Left cardiac atrium (tissue), 4 donors: ENCODE results near the gene CCDC40. TPM values are rescaled to one million over a fixed set of nuclear protein-coding genes. Genes with fewer than 3 reads are reported as not detected.

Source experiments
- ATAC-seq, 2 donors: fragments of 200-7000 bp; cut with Tn5 transposase; one replicate each; pipeline ENCODE4 v1.9.1; 2020; ENCODE audit warnings: mild to moderate bottlenecking in 2 of 2, moderate library complexity in 2 of 2
- DNase-seq: peaks from one replicate; pipeline ENCODE4 v3.0.0-alpha.2; 2020
- intact Hi-C, 2 donors: fragments of 100-400 bp; cut with DNase I; formaldehyde crosslinking; loops; one replicate each; pipeline versions ENCODE4 v1.14.1 to v1.15.1; 2022 to 2023
- total RNA-seq, 2 donors: library from RNA; stranded (reverse); fragmentation: NEBNext Ultra II Directional; extraction: Animal tissue kit (Norgen Biotek cat#: 25700); gene quantifications; one replicate each; pipeline ENCODE4 v1.2.1, GENCODE V29; 2021
- donor health status: DM: no; HTN: yes; CAD: no.
- donor health status: DM: no; HTN: yes; CAD: no; lungs with severe emphysema.
- donor health status: DM: yes; HTN: yes; CAD: no.
- donor health status: Dilated cardiomyopathy.

The CCDC40 gene
- total RNA-seq, 2 donors from 2014 or later = 5.9 to 9.8 TPM

- no peak for DNase-seq
- intact Hi-C loops = no loop called here
- ATAC-seq = no peak
Observed at GRCh38 chr17:80091376-80091775, 54.9 kb downstream of the CCDC40 start.

GRCh38 chr17:80092959-80093358, 56.5 kb downstream of the CCDC40 start:
- intact Hi-C loops = no loop called here
- ATAC-seq (peak; percentile 35 to 71), DNase-seq (no peak)

GRCh38 chr17:80095038-80095843, 58.8 kb downstream of the CCDC40 start:
- no peak for DNase-seq
- intact Hi-C loops = no loop called here
- ATAC-seq = no peak

GRCh38 chr17:80095844-80096475, 59.5 kb downstream of the CCDC40 start:
- DNase-seq (no peak), ATAC-seq (no peak)
- intact Hi-C loops = no loop called here

- DNase-seq (no peak), ATAC-seq (no peak)
- intact Hi-C loops = no loop called here
Observed at GRCh38 chr17:80096561-80097021, 60.1 kb downstream of the CCDC40 start.

- DNase-seq = no peak
- intact Hi-C loops = no loop called here
- no peak for ATAC-seq
Observed at GRCh38 chr17:80097127-80097621, 60.7 kb downstream of the CCDC40 start.

- intact Hi-C loops = no loop called here
- DNase-seq = no peak
- ATAC-seq = no peak
Observed at GRCh38 chr17:80097844-80098691, 61.6 kb downstream of the CCDC40 start.

- intact Hi-C loops = loop anchor here in 1 of 2 donors (5.0 kb wide), 1 partner anchor 48 kb away; the partner anchor contains the start of gene EIF4A3
- DNase-seq (no peak), ATAC-seq (no peak)
Observed at GRCh38 chr17:80099291-80100034, 63.0 kb downstream of the CCDC40 start.

GRCh38 chr17:80100035-80100323, 63.5 kb downstream of the CCDC40 start:
- no peak for DNase-seq

GRCh38 chr17:80101011-80101945, 64.8 kb downstream of the CCDC40 start, which contains the start of gene GAA:
Gene GAA (plus strand): TSS chr17:80101581. CDS start chr17:80104587, 3,006 bp downstream.
- ATAC-seq (peak; percentile 92 to 95), DNase-seq (peak; percentile 91)
- intact Hi-C loops = loop anchor here in 1 of 2 donors (5.0 kb wide), 1 partner anchor 46 kb away; the partner anchor contains the start of gene EIF4A3

More at GRCh38 chr17:80100035-80100323, 63.5 kb downstream of the CCDC40 start:
- no peak for ATAC-seq
- intact Hi-C loops = loop anchor here in 1 of 2 donors (5.0 kb wide), 1 partner anchor 47 kb away; the partner anchor contains the start of gene EIF4A3

- intact Hi-C loops = loop anchor here in 1 of 2 donors (5.0 kb wide), 1 partner anchor 45 kb away; the partner anchor contains the start of gene EIF4A3
- peak; percentile 11 to 13 for ATAC-seq
- no peak for DNase-seq
Observed at GRCh38 chr17:80101946-80102663, 65.7 kb downstream of the CCDC40 start.

GRCh38 chr17:80102664-80103448, 66.4 kb downstream of the CCDC40 start:
- intact Hi-C loops = loop anchor here in 1 of 2 donors (5.0 kb wide), 1 partner anchor 44 kb away; the partner anchor contains the start of gene EIF4A3
- ATAC-seq = no peak
- no peak for DNase-seq

- ATAC-seq (no peak), DNase-seq (no peak)
- intact Hi-C loops = loop anchor here in 1 of 2 donors (5.0 kb wide), 1 partner anchor 44 kb away; the partner anchor contains the start of gene EIF4A3
Observed at GRCh38 chr17:80103449-80104085, 67.1 kb downstream of the CCDC40 start.

GRCh38 chr17:80104321-80104955, 68.0 kb downstream of the CCDC40 start:
- DNase-seq = no peak
- intact Hi-C loops = loop anchor here in 1 of 2 donors (5.0 kb wide), 1 partner anchor 43 kb away; the partner anchor contains the start of gene EIF4A3
- ATAC-seq = no peak

- intact Hi-C loops = loop anchor here in 1 of 2 donors (5.0 kb wide), 1 partner anchor 42 kb away; the partner anchor contains the start of gene EIF4A3
- ATAC-seq (no peak), DNase-seq (no peak)
Observed at GRCh38 chr17:80104956-80105375, 68.5 kb downstream of the CCDC40 start.
